Panc1 (cell line): ENCODE results near the gene PPP1R3F. TPM values are rescaled to one million over a fixed set of nuclear protein-coding genes. Genes with fewer than 3 reads are reported as not detected.

Source experiments
- ATAC-seq: fragments of 200-7000 bp; cut with Tn5 transposase; 2 replicates; pipeline ENCODE4 v1.9.1; 2020; ENCODE audit warnings: mild to moderate bottlenecking, moderate library complexity
- BruUV-seq: library from RNA; stranded (reverse); fragments of 400-500 nt; replicated peaks from 2 replicates; lab custom pipeline; 2021; lab: Mats Ljungman, UMichigan
- CTCF ChIA-PET: fragments of 300-600 bp; sonication (Branson Sonifier 250); formaldehyde crosslinking; loops from one replicate; lab custom pipeline; 2022; ENCODE audit warnings: antibody characterized with exemption; lab: Charles Lee
- POLR2A ChIA-PET: fragments of 300-600 bp; sonication (Branson Sonifier 250); formaldehyde crosslinking; loops from one replicate; lab custom pipeline; 2022; ENCODE audit warnings: antibody characterized with exemption; lab: Charles Lee
- DNase-seq: peaks from one replicate; pipeline ENCODE4 v3.0.0-alpha.2; 2010; ENCODE audit warnings: low read depth, low spot score
- H3K27ac ChIP-seq: 2 replicates; pipeline ENCODE4 v1.5.1; 2011; ENCODE audit warnings: mild to moderate bottlenecking, low read length, inconsistent platforms
- H3K27me3 ChIP-seq: fragments of 200-500 bp; sonication (Bioruptor generic); 2 replicates; pipeline ENCODE4 v1.6.0; 2014; ENCODE audit warnings: low read length, inconsistent platforms; ENCODE audit not compliant: control insufficient read depth, insufficient read depth
- H3K36me3 ChIP-seq: fragments of 200-500 bp; sonication (Bioruptor generic); 2 replicates; pipeline ENCODE4 v1.5.1; 2014; ENCODE audit warnings: inconsistent platforms, mild to moderate bottlenecking, low read length, moderate library complexity; ENCODE audit not compliant: control insufficient read depth, insufficient read depth
- H3K4me1 ChIP-seq: 2 replicates; pipeline ENCODE4 v1.5.1; 2011; ENCODE audit warnings: inconsistent platforms, mild to moderate bottlenecking, low read length, moderate library complexity; ENCODE audit not compliant: control insufficient read depth, insufficient read depth
- H3K4me3 ChIP-seq, 2 experiments: 2 replicates each; pipeline ENCODE4 v1.5.1; 2011 to 2012; ENCODE audit warnings: low read depth in 2 of 2, low read length in 2 of 2, mild to moderate bottlenecking in 2 of 2, inconsistent platforms in 1 of 2, moderate library complexity in 1 of 2
- H3K9me3 ChIP-seq: fragments of 200-500 bp; sonication (Bioruptor generic); 2 replicates; pipeline ENCODE4 v1.5.1; 2014; ENCODE audit warnings: low read depth, mild to moderate bottlenecking, inconsistent platforms, low read length, moderate library complexity; ENCODE audit not compliant: control insufficient read depth, insufficient read depth
- POLR2AphosphoS5 ChIP-seq: IDR thresholded peaks from 2 replicates; pipeline ENCODE4 v1.6.1; 2012; ENCODE audit warnings: mild to moderate bottlenecking, low read depth, low read length, moderate library complexity
- SIN3A ChIP-seq: IDR thresholded peaks from 2 replicates; pipeline ENCODE4 v1.6.1; 2012; ENCODE audit warnings: low read depth, mild to moderate bottlenecking, low read length, moderate library complexity, borderline replicate concordance; ENCODE audit not compliant: insufficient read depth
- TCF7L2 ChIP-seq: IDR thresholded peaks from 2 replicates; pipeline ENCODE4 v1.6.1; 2011; ENCODE audit warnings: mild to moderate bottlenecking, low read depth, low read length, inconsistent platforms
- in situ Hi-C: cut with HindIII; loops from 2 replicates; pipeline ENCODE4 v1.10.0; 2016; ENCODE audit warnings: low sequenced_read_pairs, low pct_unique_long_range_greater_than_20kb
- intact Hi-C: fragments of 100-400 bp; cut with micrococcal nuclease; formaldehyde crosslinking; loops from one replicate; pipeline ENCODE4 v1.10.0; 2022; ENCODE audit not compliant: unreplicated experiment
- total RNA-seq: library from RNA; stranded (reverse); gene quantifications from one replicate; pipeline ENCODE4 v1.2.1, GENCODE V29; 2021; ENCODE audit not compliant: unreplicated experiment
- TF ChIP-seq, protein P1 (sequence below), 2 experiments: IDR thresholded peaks; 2 replicates each; pipeline ENCODE4 v1.6.1; 2011 to 2012; ENCODE audit warnings: low read depth in 2 of 2, control low read depth in 1 of 2, low read length in 1 of 2, mild to moderate bottlenecking in 1 of 2, moderate library complexity in 1 of 2; ENCODE audit not compliant: insufficient read depth in 1 of 2
- TF ChIP-seq, protein P2 (sequence below): fragments of 450-650 bp; IDR thresholded peaks from 2 replicates; pipeline ENCODE4 v1.5.1; 2017; ENCODE audit warnings: mild to moderate bottlenecking

The PPP1R3F gene
- total RNA-seq, 1 experiment from 2014 or later: 8.3 TPM

DNA sequence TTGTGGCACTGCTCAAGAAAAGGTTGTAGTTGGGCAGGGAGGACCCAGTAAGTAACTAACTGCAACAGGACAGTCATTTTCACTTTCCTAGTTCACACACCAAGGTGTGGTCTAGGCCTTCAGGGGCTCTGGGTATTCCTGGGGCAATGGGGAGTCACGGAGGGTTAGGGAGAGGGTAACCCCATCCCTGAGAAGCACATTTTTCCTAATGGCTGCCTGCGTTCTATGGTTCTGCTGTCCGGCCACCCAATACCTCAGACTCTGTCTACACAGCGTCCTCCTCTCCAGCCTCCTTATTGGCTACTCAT lies 937 bp upstream of the PPP1R3F start:
- no peaks in the 10 kb centered on the region for H3K9me3 ChIP-seq
- no peak for ATAC-seq
- H3K27ac ChIP-seq: peak overlapping the region; percentile 94
- H3K4me1 ChIP-seq: peaks cover 20% of the 10 kb centered on the region
- in situ Hi-C loops (no loop called here), intact Hi-C loops (no loop called here)
- POLR2A ChIA-PET: interaction anchor here (0.7 to 0.9 kb wide), 2 partner anchors 34 to 78 kb away, joined by 3 read pairs; partner anchors contain the start of gene CCDC22
- BruUV-seq: TSS peak; percentile 93
- TF ChIP-seq POLR2AphosphoS5 (no peak), SIN3A (no peak), TCF7L2 (no peak)
- TF ChIP-seq, protein P1, sequence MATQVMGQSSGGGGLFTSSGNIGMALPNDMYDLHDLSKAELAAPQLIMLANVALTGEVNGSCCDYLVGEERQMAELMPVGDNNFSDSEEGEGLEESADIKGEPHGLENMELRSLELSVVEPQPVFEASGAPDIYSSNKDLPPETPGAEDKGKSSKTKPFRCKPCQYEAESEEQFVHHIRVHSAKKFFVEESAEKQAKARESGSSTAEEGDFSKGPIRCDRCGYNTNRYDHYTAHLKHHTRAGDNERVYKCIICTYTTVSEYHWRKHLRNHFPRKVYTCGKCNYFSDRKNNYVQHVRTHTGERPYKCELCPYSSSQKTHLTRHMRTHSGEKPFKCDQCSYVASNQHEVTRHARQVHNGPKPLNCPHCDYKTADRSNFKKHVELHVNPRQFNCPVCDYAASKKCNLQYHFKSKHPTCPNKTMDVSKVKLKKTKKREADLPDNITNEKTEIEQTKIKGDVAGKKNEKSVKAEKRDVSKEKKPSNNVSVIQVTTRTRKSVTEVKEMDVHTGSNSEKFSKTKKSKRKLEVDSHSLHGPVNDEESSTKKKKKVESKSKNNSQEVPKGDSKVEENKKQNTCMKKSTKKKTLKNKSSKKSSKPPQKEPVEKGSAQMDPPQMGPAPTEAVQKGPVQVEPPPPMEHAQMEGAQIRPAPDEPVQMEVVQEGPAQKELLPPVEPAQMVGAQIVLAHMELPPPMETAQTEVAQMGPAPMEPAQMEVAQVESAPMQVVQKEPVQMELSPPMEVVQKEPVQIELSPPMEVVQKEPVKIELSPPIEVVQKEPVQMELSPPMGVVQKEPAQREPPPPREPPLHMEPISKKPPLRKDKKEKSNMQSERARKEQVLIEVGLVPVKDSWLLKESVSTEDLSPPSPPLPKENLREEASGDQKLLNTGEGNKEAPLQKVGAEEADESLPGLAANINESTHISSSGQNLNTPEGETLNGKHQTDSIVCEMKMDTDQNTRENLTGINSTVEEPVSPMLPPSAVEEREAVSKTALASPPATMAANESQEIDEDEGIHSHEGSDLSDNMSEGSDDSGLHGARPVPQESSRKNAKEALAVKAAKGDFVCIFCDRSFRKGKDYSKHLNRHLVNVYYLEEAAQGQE (IDR thresholded peaks at IDR 0.05; ENCODE audit: insufficient read depth in 1 of 2, low read depth in 2 of 2, low read length in 1 of 2): no peak
- TF ChIP-seq, protein P2, sequence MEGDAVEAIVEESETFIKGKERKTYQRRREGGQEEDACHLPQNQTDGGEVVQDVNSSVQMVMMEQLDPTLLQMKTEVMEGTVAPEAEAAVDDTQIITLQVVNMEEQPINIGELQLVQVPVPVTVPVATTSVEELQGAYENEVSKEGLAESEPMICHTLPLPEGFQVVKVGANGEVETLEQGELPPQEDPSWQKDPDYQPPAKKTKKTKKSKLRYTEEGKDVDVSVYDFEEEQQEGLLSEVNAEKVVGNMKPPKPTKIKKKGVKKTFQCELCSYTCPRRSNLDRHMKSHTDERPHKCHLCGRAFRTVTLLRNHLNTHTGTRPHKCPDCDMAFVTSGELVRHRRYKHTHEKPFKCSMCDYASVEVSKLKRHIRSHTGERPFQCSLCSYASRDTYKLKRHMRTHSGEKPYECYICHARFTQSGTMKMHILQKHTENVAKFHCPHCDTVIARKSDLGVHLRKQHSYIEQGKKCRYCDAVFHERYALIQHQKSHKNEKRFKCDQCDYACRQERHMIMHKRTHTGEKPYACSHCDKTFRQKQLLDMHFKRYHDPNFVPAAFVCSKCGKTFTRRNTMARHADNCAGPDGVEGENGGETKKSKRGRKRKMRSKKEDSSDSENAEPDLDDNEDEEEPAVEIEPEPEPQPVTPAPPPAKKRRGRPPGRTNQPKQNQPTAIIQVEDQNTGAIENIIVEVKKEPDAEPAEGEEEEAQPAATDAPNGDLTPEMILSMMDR: no peak
- H3K4me3 ChIP-seq: peak overlapping the region; percentile 58 to 78
- DNase-seq: no peak
- H3K27me3 ChIP-seq: no peaks in the 10 kb centered on the region
- CTCF ChIA-PET: interaction anchor here (0.9 kb wide), 1 partner anchor 23 kb away, joined by 3 read pairs; no protein-coding TSS in a partner anchor
- no peaks in the 10 kb centered on the region for H3K36me3 ChIP-seq

DNA sequence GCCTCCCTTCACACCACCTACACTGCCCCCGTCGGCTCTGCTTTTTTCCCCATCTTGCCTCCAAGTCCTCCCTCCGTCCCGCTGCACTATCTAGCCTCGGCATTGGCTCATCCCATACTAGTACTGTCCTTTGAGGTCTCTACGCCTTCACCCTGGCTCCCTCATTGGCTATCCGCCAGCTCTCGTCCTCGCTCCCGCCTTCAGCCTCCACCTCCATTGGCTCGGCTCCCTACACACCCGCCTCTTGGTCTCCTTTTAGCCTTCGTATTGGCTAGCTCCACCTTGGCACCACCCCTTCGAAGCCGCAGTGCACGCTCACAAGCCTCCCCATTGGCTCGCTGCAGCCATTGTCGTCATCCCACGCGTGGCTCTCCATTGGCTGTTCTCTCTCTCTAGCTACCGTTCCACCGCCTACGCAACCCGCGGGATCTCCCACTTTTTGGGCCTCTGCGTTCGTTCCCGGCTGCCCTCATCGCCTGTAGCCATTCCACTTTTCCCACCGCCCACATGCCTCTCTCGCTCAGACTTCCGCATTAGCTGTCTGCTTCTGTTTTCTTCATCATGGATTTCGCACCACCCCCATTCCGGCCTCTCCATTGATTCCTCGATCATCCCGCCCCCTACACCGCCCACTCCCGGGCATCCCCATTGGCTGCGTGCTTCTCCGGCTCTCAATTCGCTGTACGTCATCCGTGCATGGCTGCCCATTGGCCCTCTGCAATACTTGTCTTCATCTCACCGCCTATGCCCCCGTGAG lies 405 bp upstream of the PPP1R3F start:
- ATAC-seq (peak; percentile 96), DNase-seq (peak; percentile 88)
- no peaks in the 10 kb centered on the region for H3K36me3 ChIP-seq
- ChIA-PET CTCF (interaction anchor here (0.9 kb wide), 1 partner anchor 23 kb away, joined by 3 read pairs; no protein-coding TSS in a partner anchor), POLR2A (interaction anchor here (0.7 to 0.9 kb wide), 2 partner anchors 34 to 78 kb away, joined by 3 read pairs; partner anchors contain the start of gene CCDC22)
- peaks cover 20% of the 10 kb centered on the region for H3K4me1 ChIP-seq
- H3K27ac ChIP-seq: peak overlapping the region; percentile 94
- in situ Hi-C loops (no loop called here), intact Hi-C loops (no loop called here)
- H3K9me3 ChIP-seq: no peaks in the 10 kb centered on the region
- H3K27me3 ChIP-seq: no peaks in the 10 kb centered on the region
- TF ChIP-seq TCF7L2 (peak; percentile 66), POLR2AphosphoS5 (peak; percentile 72)
- TF ChIP-seq, protein P2: no peak
- H3K4me3 ChIP-seq: peak overlapping the region; percentile 58 to 78
- BruUV-seq: no TSS peak
